Midbrain (tissue), 1 donor: Measurements from ENCODE around the gene TCHP.
A peak's percentile ranks its signal among the peaks of the same experiment; 100 is the strongest.
"Not testable (repeated sequence)": the region's sequence is repeated elsewhere in the genome, so short reads cannot be mapped to it uniquely, and the experiment has no call there.

Experiments
- DNase-seq: peaks from one replicate; lab custom pipeline; 2025; lab: John Stamatoyannopoulos, UW

Gene TCHP

DNA sequence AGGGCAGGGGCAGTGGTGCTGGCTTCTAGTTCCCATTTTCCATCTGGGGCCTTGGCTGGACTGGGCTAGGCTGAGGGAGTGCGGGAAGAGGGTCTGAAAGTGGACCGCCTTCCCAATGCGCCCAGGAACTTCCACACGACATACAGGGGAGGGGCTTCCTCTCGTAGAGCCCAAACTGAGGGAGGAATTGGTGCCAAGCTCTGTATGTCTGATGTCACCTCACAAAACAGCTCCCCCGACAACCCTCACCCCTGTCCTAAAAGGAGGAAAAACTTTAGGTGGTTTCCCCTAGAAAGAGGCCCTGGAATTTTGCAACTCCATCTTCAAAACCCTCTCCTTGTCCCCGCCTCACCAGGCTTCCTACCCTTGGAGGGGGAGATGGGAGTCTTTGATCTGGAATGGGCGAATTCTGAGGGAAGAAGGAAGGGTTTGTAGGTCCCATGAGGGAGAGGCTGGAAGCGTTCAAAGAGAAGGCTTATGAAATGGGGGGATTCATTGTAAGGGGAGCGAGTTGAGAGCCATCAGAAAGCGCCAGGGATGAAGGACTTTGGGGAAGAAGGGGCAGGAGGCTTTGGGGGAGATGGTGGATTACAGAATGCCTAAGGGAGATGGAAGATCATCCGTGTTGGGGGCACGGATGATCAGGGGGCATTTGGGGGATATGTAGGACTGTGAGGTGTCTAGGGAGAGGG is 20.6 kb upstream of the TCHP start:
- peak; percentile 45 for DNase-seq

DNA sequence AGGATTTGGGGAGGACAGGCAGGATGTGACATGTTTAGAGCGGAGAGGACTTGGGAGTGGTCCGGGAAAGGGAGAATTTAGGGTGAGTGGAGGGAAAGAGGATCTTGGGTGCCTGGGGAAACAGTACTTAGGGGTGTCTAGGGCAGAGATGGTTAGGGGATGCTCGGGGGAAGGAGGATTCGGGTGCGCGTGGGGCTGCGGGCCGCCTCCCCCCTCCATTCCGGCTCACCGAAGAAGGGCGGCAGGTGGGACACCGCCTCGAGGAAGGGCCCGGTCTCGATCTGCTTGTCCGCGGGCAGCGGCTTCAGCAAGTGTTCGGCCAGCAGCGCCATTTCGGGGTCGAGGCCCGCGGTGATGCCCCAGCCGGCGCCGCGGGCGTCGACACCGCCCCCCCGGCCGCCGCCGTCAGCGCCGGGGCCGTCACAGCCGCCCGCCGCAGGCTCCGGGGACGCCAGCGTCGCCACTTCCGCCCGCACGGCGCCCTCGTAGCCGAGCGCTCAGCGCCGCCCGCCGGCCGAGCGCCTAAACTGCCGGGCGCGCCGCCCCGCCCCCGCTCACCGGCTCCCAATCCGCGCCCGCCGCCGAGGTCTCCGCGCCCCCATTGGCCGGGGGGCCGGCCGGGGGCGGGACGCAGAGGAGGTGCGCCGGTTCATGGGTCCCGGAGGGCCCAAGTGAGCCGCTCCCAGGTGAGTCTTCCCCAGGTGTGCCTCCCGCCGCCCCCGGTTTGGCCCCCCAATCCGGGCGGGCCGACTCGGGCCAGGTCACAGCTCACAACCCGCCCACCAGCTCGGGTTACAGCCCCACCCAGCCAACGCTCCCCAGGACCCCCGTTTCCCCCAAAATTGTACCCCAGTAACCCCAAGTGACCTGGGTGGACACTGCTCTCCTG is 19.8 kb upstream of the TCHP start, which contains the start of gene GLTP:
Gene GLTP, minus strand, starts transcription at position 499 of the 889 bp plus-strand sequence. Its CDS starts 167 bp downstream, at position 332.
- DNase-seq: peak; percentile 85

DNA sequence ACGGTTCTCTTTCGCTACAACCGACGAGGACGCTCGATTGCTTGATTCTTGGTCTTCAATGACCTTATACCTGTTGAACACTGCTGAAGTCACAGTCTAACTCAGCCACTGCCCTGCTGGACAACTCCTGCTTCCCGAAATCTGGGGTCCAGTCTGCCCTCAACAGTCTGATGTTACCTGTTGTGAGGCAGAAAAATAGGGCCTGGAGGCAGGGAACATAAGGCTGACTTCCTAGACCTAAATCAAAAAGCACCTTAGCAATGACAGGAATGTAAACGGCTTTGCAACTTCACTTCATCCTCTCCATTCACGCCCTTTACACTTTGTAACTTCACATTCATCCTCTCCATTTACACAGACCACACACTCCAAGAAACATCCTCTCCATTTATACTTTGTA is 19.1 kb upstream of the TCHP start:
- no peak for DNase-seq

DNA sequence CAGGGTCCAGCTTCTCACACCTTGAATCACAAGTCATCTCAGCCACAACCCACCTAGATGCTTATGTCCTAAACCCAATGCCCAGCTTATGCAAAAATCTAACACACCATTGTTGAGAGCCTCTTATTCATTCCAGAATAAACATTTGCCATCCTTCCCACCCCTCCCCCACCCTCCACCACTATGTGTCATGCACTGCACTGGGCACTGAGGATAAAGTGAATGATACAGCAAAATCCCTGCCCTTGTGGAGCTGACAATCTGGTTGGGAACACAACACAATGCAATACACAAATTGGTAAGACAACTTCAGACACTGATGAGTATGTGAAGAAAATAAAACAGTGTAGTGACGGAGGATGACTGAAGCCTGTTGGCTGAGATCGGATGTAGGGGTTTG is 18.3 kb upstream of the TCHP start:
- DNase-seq: no peak

- no peak for DNase-seq
Observed at GRCh38 chr12:109883461-109883860, 16.6 kb upstream of the TCHP start.

GRCh38 chr12:109885616-109886015 is 14.5 kb upstream of the TCHP start:
- DNase-seq: no peak

- no peak for DNase-seq
Observed at GRCh38 chr12:109888179-109889020, 11.7 kb upstream of the TCHP start.

DNA sequence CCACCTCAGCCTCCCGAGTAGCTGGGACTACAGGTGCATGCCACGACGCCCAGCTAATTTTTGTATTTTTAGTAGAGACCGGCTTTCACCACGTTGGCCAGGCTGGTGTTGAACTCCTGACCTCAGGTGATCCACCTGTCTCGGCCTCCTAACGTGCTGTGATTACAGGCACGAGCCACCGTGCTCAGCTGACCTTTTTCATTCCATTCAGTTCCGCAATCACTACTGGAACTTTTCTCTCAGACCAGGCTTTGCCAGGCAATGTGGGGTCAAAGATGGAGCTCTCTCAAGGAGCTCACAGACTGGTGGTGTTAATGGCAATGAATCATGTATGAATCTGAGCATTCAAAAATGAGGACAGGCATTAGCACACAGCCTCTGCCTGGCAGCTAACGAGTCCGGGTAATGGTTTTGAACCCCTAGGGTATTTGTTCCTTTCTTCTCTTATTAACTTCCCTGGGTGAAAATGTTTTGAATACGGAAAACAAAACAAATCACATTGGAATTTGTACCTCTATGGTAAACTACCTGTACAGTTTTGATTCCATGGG is 9.4 kb upstream of the TCHP start:
- no peak for DNase-seq

DNA sequence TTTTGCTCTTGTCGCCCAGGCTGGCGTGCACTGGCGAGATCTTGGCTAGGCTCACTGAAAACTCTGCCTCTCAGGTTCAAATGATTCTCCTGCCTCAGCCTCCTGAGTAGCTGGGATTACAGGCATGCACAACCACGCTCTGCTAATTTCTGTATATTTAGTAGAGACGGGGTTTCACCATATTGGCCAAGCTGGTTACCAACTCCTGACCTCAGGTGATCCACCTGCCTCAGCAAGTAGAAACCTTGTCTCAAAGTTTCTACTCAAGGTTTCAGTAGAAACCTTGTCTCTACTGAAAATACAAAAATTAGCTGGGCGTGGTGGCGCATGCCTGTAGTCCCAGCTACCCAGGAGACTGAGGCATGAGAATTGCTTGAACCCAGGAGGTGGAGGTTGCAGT is 8.3 kb upstream of the TCHP start:
- not testable (repeated sequence) for DNase-seq

DNA sequence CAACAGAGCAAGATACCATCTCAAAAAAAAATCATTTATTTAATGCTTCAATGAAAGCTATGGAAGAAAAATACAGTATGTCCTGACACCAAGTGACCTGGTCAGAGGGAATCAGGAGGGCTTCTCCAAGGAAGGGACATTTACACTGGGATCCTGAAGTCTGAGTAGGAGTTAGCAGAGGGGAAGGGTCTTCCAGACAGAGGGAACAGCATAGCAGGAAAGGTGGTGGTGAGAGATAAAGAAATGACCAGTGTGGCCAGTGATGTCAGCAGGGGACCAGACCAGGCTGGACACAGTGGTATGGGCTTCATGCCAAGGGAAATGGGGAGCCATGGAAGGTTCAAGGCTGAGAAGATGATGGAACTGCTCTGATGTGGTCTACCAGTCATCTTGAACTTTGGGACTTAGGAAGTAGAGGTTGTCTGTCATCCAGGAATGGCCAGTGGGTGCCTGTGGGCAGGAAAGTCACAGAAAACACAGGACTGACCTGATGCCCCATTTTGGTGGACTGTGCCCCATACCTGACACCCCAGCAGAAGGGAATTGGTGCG is 7.8 kb upstream of the TCHP start:
- DNase-seq: no peak

DNA sequence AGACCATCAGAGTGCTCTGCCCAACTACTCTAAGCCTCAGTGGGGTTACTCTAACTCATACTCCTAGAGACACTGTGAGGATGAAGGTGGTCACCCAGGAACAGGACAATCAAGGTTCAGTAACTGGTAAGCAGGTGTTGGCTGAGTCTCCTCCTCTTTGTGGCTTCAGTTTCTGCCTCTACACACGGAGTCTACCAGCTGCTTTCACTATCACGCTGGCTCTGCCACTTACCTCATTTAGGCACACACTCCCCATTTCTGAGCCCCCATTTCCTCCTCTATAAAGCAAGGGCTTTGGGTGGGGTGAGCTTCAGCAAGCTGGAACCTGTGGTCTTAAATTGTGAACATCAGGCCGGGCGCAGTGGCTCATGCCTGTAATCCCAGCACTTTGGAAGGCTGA is 7.3 kb upstream of the TCHP start:
- no peak for DNase-seq

- DNase-seq: no peak
Observed at GRCh38 chr12:109893261-109893995, 6.6 kb upstream of the TCHP start.

- DNase-seq: no peak
Observed at GRCh38 chr12:109894939-109895338, 5.1 kb upstream of the TCHP start.

DNA sequence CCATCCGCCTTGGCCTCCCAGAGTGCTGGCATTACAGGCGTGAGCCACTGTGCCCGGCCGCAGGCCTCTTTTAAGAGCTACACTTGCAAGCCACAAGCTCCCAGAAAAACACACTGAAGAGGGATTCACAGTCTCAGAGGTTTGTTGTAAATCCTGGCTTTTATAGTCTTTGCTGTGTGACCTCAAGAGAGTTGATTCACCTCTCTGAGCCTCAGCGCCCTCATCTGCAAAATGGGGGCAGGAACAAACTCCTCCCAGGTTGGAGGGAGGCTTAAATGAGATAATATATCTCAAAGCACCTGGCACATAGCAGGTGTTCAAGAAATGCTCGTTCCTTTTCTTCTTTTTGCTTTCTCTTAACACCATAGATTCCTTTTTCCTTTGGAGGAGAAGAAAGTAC is 3.9 kb upstream of the TCHP start:
- DNase-seq: no peak

- DNase-seq: no peak
Observed at GRCh38 chr12:109897029-109897428, 3.0 kb upstream of the TCHP start.

DNA sequence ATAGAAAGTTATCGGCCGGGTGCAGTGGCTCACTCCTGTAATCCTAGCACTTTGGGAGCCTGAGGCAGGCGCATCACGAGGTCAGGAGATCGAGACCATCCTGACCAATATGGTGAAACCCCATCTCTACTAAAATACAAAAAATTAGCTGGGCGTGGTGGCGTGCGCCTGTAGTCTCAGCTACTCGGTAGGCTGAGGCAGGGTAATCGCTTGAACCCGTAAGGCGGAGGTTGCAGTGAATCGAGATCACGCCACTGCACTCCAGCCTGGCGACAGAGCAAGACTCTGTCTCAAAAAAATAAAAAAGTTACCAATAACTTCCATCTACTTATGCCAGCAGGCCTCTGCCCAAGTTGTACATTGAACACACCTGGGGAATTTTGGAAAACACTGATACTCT is 729 bp upstream of the TCHP start:
- DNase-seq: not testable (repeated sequence)

- no peak for DNase-seq
Observed at GRCh38 chr12:109900752-109901580, 892 bp downstream of the TCHP start.

DNA sequence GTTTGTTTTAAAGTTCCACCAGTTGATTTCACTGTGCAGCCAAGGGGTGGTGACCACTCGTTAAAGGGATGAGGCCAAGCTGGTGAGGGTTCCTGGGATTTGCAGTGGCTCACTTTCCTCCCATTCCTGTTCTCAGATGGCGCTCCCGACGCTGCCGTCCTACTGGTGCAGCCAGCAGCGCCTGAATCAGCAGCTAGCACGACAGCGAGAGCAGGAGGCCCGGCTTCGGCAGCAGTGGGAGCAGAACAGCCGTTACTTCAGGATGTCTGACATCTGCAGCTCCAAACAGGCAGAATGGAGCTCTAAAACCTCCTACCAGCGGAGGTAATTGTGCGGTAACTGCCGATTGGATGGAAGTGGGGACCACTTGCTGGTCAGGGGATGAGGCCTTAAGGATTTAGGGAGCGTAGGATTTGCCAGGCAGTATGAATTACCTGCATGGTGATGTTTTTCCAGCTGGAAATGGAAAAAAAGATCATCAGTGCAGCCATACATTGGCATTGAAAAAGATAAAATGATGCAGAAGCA is 2.9 kb downstream of the TCHP start:
- DNase-seq: no peak

- no peak for DNase-seq
Observed at GRCh38 chr12:109905301-109905700, 5.2 kb downstream of the TCHP start.
